GM12878 (cell line): ENCODE results near the gene PCID2. TPM values are rescaled to one million over a fixed set of nuclear protein-coding genes. Genes with fewer than 3 reads are reported as not detected.

ENCODE experiments used
- ATAC-seq: fragments of 200-7000 bp; cut with Tn5 transposase; 3 replicates; pipeline ENCODE4 v1.9.1; 2020; ENCODE audit warnings: mild to moderate bottlenecking, moderate library complexity
- BruUV-seq: library from RNA; stranded (reverse); fragments of 400-500 nt; replicated peaks from 2 replicates; lab custom pipeline; 2021; lab: Mats Ljungman, UMichigan
- CTCF ChIA-PET: fragments of 300-600 bp; sonication (Branson Sonifier 250); formaldehyde crosslinking; extraction: SDS; loops from one replicate; lab custom pipeline; 2021; ENCODE audit warnings: inconsistent platforms; lab: Yijun Ruan, JAX
- POLR2A ChIA-PET: fragments of 350-600 bp; formaldehyde crosslinking; extraction: SDS; loops from one replicate; lab custom pipeline; 2021; ENCODE audit warnings: inconsistent platforms; lab: Charles Lee
- RAD21 ChIA-PET: fragments of 300-600 bp; sonication (Branson Sonifier 250); formaldehyde crosslinking; loops from one replicate; lab custom pipeline; 2023; ENCODE audit warnings: antibody characterized with exemption; ENCODE audit not compliant: unreplicated experiment; lab: Charles Lee
- SMC1A ChIA-PET: fragments of 300-600 bp; sonication (Branson Sonifier 250); formaldehyde crosslinking; loops from one replicate; lab custom pipeline; 2023; ENCODE audit not compliant: unreplicated experiment, uncharacterized antibody; lab: Charles Lee
- DNase-seq: peaks from one replicate; pipeline ENCODE4 v3.0.0-alpha.2; 2011; ENCODE audit warnings: low read depth, low spot score
- FAIRE-seq: peaks from 3 replicates; lab custom pipeline; 2011; peaks lifted over from hg19 to GRCh38; lab: Jason Lieb, UNC
- H2AFZ ChIP-seq: 2 replicates; pipeline ENCODE4 v1.6.0; 2011; ENCODE audit warnings: low read depth, low read length, control low read depth; ENCODE audit not compliant: control insufficient read depth
- H3K27ac ChIP-seq: 2 replicates; pipeline ENCODE4 v1.5.1; 2011; ENCODE audit warnings: control low read depth; ENCODE audit not compliant: control insufficient read depth, insufficient read depth
- H3K27me3 ChIP-seq, 2 experiments: replicated peaks in 1 of 2; 2 replicates each; pipeline versions ENCODE4 v1.6.0 to v1.6.1; 2011; ENCODE audit warnings: low read length in 1 of 2; ENCODE audit not compliant: control insufficient read depth in 2 of 2, insufficient read depth in 2 of 2
- H3K36me3 ChIP-seq, 2 experiments: 2 replicates each; pipeline ENCODE4 v1.5.1; 2011; ENCODE audit warnings: low read length in 1 of 2; ENCODE audit not compliant: control insufficient read depth in 2 of 2, insufficient read depth in 2 of 2
- H3K4me1 ChIP-seq: 2 replicates; pipeline ENCODE4 v1.6.1; 2011; ENCODE audit warnings: mild to moderate bottlenecking, low read length, moderate library complexity, mixed read lengths; ENCODE audit not compliant: control insufficient read depth, insufficient read depth
- H3K4me2 ChIP-seq: 2 replicates; pipeline ENCODE4 v1.6.0; 2011; ENCODE audit warnings: control low read depth; ENCODE audit not compliant: control insufficient read depth, insufficient read depth
- H3K4me3 ChIP-seq: fragments of 200-600 bp; sonication (generic); 2 replicates; pipeline ENCODE4 v1.5.1; 2016
- H3K79me2 ChIP-seq: 2 replicates; pipeline ENCODE4 v1.6.0; 2011; ENCODE audit warnings: low read length; ENCODE audit not compliant: control insufficient read depth, insufficient read depth
- H3K9ac ChIP-seq: 2 replicates; pipeline ENCODE4 v1.8.0; 2011; ENCODE audit warnings: low read length, control low read depth, mixed read lengths; ENCODE audit not compliant: control insufficient read depth, insufficient read depth
- H3K9me3 ChIP-seq: replicated peaks from 3 replicates; pipeline ENCODE4 v1.5.1; 2011; ENCODE audit warnings: mild to moderate bottlenecking, low read length; ENCODE audit not compliant: control insufficient read depth, insufficient read depth
- H4K20me1 ChIP-seq: 2 replicates; pipeline ENCODE4 v1.6.0; 2011; ENCODE audit not compliant: control insufficient read depth, insufficient read depth
- ASH2L ChIP-seq: fragments of 300-600, 200-600 bp; sonication (generic); IDR thresholded peaks from 2 replicates; pipeline ENCODE4 v1.6.1; 2017; ENCODE audit warnings: low read depth, mild to moderate bottlenecking, borderline replicate concordance
- CBX3 ChIP-seq: fragments of 200-600 bp; sonication (generic); IDR thresholded peaks from 2 replicates; pipeline ENCODE4 v1.6.1; 2016; ENCODE audit warnings: low read depth, borderline replicate concordance
- CREB1 ChIP-seq: IDR thresholded peaks from 2 replicates; pipeline ENCODE4 v1.6.1; 2012; ENCODE audit warnings: low read depth, mild to moderate bottlenecking, inconsistent platforms
- HDGF ChIP-seq: fragments of 450-650 bp; IDR thresholded peaks from 2 replicates; pipeline ENCODE4 v1.6.1; 2016; ENCODE audit warnings: antibody characterized with exemption
- IKZF1 ChIP-seq: fragments of 450-650 bp; conservative IDR thresholded peaks from 2 replicates; pipeline ENCODE4 v1.6.1; 2017; ENCODE audit warnings: antibody characterized with exemption, mild to moderate bottlenecking
- JUND ChIP-seq: IDR thresholded peaks from 2 replicates; pipeline ENCODE4 v1.6.1; 2012; ENCODE audit warnings: low read depth, mild to moderate bottlenecking, low read length, improper control_type of control experiment, moderate library complexity
- KDM1A ChIP-seq: fragments of 200-600 bp; sonication (generic); IDR thresholded peaks from 2 replicates; pipeline ENCODE4 v1.6.1; 2016; ENCODE audit warnings: borderline replicate concordance
- KLF5 ChIP-seq: fragments of 450-650 bp; IDR thresholded peaks from 2 replicates; pipeline ENCODE4 v1.6.1; 2014; ENCODE audit warnings: mild to moderate bottlenecking; ENCODE audit not compliant: partially characterized antibody
- MYC ChIP-seq: IDR thresholded peaks from 2 replicates; pipeline ENCODE4 v1.6.1; 2011; ENCODE audit warnings: mild to moderate bottlenecking, low read length, moderate library complexity, inconsistent platforms; ENCODE audit not compliant: insufficient read depth, insufficient replicate concordance, insufficient read length, severe bottlenecking
- NR2C2 ChIP-seq: IDR thresholded peaks from 2 replicates; pipeline ENCODE4 v1.6.1; 2011; ENCODE audit warnings: borderline replicate concordance, low read depth; ENCODE audit not compliant: control insufficient read depth, insufficient read length
- NR2F1 ChIP-seq: fragments of 450-650 bp; conservative IDR thresholded peaks from 2 replicates; pipeline ENCODE4 v1.6.1; 2017; ENCODE audit warnings: mild to moderate bottlenecking
- RAD21 ChIP-seq: IDR thresholded peaks from 2 replicates; pipeline ENCODE4 v1.6.1; 2011; ENCODE audit warnings: mild to moderate bottlenecking, low read depth, low read length, moderate library complexity; ENCODE audit not compliant: insufficient read depth
- RCOR1 ChIP-seq: conservative IDR thresholded peaks from 2 replicates; pipeline ENCODE4 v1.6.1; 2012; ENCODE audit warnings: low read depth, low read length, improper control_type of control experiment
- RFX5 ChIP-seq: IDR thresholded peaks from 2 replicates; pipeline ENCODE4 v1.6.1; 2011; ENCODE audit warnings: low read depth, low read length, improper control_type of control experiment
- SIX5 ChIP-seq: IDR thresholded peaks from 2 replicates; pipeline ENCODE4 v1.6.1; 2011; ENCODE audit warnings: mild to moderate bottlenecking, low read depth, low read length, moderate library complexity; ENCODE audit not compliant: severe bottlenecking
- STAT1 ChIP-seq: fragments of 450-650 bp; conservative IDR thresholded peaks from 2 replicates; pipeline ENCODE4 v1.6.1; 2014; ENCODE audit warnings: antibody characterized with exemption, mild to moderate bottlenecking
- TCF12 ChIP-seq: IDR thresholded peaks from 2 replicates; pipeline ENCODE4 v1.6.1; 2011; ENCODE audit warnings: low read depth, mild to moderate bottlenecking, low read length
- TCF7 ChIP-seq: IDR thresholded peaks from 2 replicates; pipeline ENCODE4 v1.6.1; 2014; ENCODE audit warnings: antibody characterized with exemption, borderline replicate concordance
- WGBS: methylation state at CpG from one replicate; pipeline ENCODE4 v1.1.6; 2016; ENCODE audit warnings: low lambda C conversion rate; ENCODE audit not compliant: insufficient replicate concordance, insufficient coverage; ENCODE audit errors: missing lambda C conversion rate; 5-methylcytosine and 5-hydroxymethylcytosine counted together
- in situ Hi-C: fragments of 300-500 bp; cut with MboI; formaldehyde crosslinking; loops from 9 replicates; pipeline ENCODE4 v1.14.3; 2018; ENCODE audit warnings: mixed read lengths
- intact Hi-C: fragments of 100-400 bp; cut with micrococcal nuclease; formaldehyde crosslinking; loops from one replicate; pipeline ENCODE4 v1.14.2; 2022; ENCODE audit not compliant: unreplicated experiment
- polyA plus RNA-seq, 11 experiments: library from polyadenylated mRNA; depleted of rRNA in 4 of 11; unstranded in 6 of 11; stranded (reverse) in 5 of 11; fragments of >200 nt; fragmentation: Nextera tagmentation in 4 of 11; fragmentation: Illumina TruSeq in 1 of 11; extraction: Ambion mirVana in 4 of 11; extraction: Trizol in 1 of 11; gene quantifications; 1 replicate in 1 of 11; 2 replicates in 10 of 11; pipeline versions ENCODE4 v1.2.1 to v1.2.3, GENCODE V29; 2011 to 2016; ENCODE audit warnings: inconsistent platforms in 2 of 11, missing spikeins in 2 of 11, low read depth in 1 of 11
- total RNA-seq, 4 experiments: library from RNA; depleted of rRNA in 3 of 4; stranded (reverse); fragments of >200 nt in 3 of 4; fragmentation: Illumina TruSeq in 1 of 4; extraction: Trizol in 1 of 4; gene quantifications; 2 replicates each; pipeline versions ENCODE4 v1.2.1 to v1.2.3, GENCODE V29; 2013 to 2021
- TF ChIP-seq, protein P1 (sequence below): fragments of 150-350 bp; IDR thresholded peaks from 2 replicates; pipeline ENCODE4 v1.6.1; 2014; ENCODE audit warnings: mild to moderate bottlenecking, low read depth, low read length
- TF ChIP-seq, protein P2 (sequence below): IDR thresholded peaks from 2 replicates; pipeline ENCODE4 v1.6.1; 2011; ENCODE audit warnings: low read depth, mild to moderate bottlenecking, low read length, moderate library complexity, borderline replicate concordance; ENCODE audit errors: extremely low read depth

The PCID2 gene
- total and polyA plus RNA-seq, 10 of the 15 experiments (the other 5 are each of a cell fraction or from before 2014, with no cell fraction given): 37.0 to 98.1 (median 58.3) TPM

DNA sequence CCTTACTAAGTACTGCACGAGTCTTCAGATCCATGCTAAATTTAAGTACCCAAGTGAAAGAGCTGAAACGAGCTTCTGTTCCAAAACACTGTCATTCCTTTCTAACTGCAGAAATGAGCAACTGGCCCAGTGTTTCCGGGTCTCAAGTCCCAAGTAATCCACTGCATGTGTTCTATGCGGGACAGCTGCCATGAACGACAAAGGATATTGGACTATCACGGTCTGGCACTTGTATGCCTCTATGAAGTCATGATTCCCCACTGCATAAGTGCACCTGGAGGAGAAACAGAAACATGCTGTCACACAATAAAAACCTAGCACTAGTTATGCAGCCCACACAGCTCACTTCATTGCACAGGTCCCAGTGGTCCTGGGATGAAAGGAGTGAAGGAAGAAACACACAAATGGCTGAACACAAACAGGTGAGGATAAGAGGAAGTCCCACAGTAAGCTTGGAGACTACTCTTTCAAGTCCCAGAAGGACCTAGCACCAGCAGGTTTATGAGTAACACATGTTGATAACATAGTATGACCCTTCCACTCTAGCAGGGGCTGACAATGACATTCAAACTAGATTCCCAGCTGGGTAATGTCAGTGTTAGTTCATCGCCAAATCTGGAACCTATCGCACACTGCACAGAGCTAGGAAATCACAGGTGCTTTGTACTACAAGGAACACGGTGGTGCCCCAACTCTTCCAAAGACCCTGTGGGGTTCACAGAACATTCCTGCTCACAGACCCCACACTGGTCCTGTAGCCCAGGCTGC lies 11.3 kb downstream of the PCID2 start (continued):
- TF ChIP-seq CBX3 (no peak), TCF7 (no peak), NR2C2 (no peak), KLF5 (no peak), TCF12 (no peak), STAT1 (no peak), CREB1 (no peak), HDGF (no peak)

GRCh38 chr13:113195360-113195759 lies 13.1 kb downstream of the PCID2 start:
- no peak overlapping the region for H3K4me3 ChIP-seq
- H3K9me3 ChIP-seq: no peaks in the 10 kb centered on the region
- no peak overlapping the region for H3K4me2 ChIP-seq
- H3K27ac ChIP-seq: no peak overlapping the region
- no peak for ATAC-seq
- no peaks in the 10 kb centered on the region for H3K27me3 ChIP-seq
- SMC1A ChIA-PET: no interaction called here
- no peaks in the 10 kb centered on the region for H3K4me1 ChIP-seq
- WGBS: 97% methylated on average over 6 of the region's 6 CpGs
- H2AFZ ChIP-seq: no peak overlapping the region
- RAD21 ChIA-PET: no interaction called here
- no peak overlapping the region for H3K9ac ChIP-seq
- no peaks in the 10 kb centered on the region; the same call in 1 of the 2 replicates for H3K79me2 ChIP-seq
- H4K20me1 ChIP-seq: no peaks in the 10 kb centered on the region
- TF ChIP-seq, protein P1, sequence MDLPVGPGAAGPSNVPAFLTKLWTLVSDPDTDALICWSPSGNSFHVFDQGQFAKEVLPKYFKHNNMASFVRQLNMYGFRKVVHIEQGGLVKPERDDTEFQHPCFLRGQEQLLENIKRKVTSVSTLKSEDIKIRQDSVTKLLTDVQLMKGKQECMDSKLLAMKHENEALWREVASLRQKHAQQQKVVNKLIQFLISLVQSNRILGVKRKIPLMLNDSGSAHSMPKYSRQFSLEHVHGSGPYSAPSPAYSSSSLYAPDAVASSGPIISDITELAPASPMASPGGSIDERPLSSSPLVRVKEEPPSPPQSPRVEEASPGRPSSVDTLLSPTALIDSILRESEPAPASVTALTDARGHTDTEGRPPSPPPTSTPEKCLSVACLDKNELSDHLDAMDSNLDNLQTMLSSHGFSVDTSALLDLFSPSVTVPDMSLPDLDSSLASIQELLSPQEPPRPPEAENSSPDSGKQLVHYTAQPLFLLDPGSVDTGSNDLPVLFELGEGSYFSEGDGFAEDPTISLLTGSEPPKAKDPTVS: no peak
- TF ChIP-seq, protein P2, sequence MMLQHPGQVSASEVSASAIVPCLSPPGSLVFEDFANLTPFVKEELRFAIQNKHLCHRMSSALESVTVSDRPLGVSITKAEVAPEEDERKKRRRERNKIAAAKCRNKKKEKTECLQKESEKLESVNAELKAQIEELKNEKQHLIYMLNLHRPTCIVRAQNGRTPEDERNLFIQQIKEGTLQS: no peak
- TF ChIP-seq RAD21 (no peak), JUND (no peak), NR2F1 (no peak), RCOR1 (no peak), SIX5 (no peak), ASH2L (no peak), MYC (no peak), KDM1A (no peak), RFX5 (no peak), IKZF1 (no peak)
- no peak for FAIRE-seq
- POLR2A ChIA-PET: no interaction called here
- peaks cover 9 to 18% of the 10 kb centered on the region in 2 experiments for H3K36me3 ChIP-seq
- BruUV-seq: no TSS peak
- CTCF ChIA-PET: no interaction called here
- intact Hi-C loops (no loop called here), in situ Hi-C loops (no loop called here)
- DNase-seq: no peak
